RWPE2 (cell line): ENCODE measurements around the gene GPR22.

Source experiments
- ATAC-seq: fragments of 200-7000 bp; cut with Tn5 transposase; 3 replicates; pipeline ENCODE4 v1.9.1; 2021; ENCODE audit warnings: low read depth
- DNase-seq: peaks from one replicate; pipeline ENCODE4 v3.0.0-alpha.2; 2020; ENCODE audit warnings: low spot score
- H3K27ac ChIP-seq: fragments of 450-650 bp; 2 replicates; pipeline ENCODE4 v1.5.1; 2017; ENCODE audit warnings: mild to moderate bottlenecking; ENCODE audit not compliant: poor library complexity, severe bottlenecking
- H3K27me3 ChIP-seq: fragments of 250-450 bp; sonication (Bioruptor Pico); 2 replicates; pipeline ENCODE4 v1.5.1; 2021; ENCODE audit warnings: mild to moderate bottlenecking, moderate library complexity; ENCODE audit not compliant: insufficient read depth, poor library complexity, severe bottlenecking
- H3K36me3 ChIP-seq: fragments of 250-450 bp; sonication (Bioruptor Pico); 2 replicates; pipeline ENCODE4 v1.5.1; 2020; ENCODE audit warnings: low read depth, mild to moderate bottlenecking, moderate library complexity
- H3K4me1 ChIP-seq: fragments of 250-450 bp; sonication (Bioruptor Pico); 2 replicates; pipeline ENCODE4 v1.5.1; 2021; ENCODE audit warnings: mild to moderate bottlenecking, moderate library complexity; ENCODE audit not compliant: insufficient read depth, poor library complexity, severe bottlenecking
- H3K4me3 ChIP-seq: fragments of 250-450 bp; sonication (Bioruptor Pico); 2 replicates; pipeline ENCODE4 v1.5.1; 2021; ENCODE audit warnings: mild to moderate bottlenecking, moderate library complexity; ENCODE audit not compliant: severe bottlenecking
- H3K9me3 ChIP-seq: fragments of 250-450 bp; sonication (Bioruptor Pico); 2 replicates; pipeline ENCODE4 v1.5.1; 2021; ENCODE audit warnings: mild to moderate bottlenecking, moderate library complexity; ENCODE audit not compliant: severe bottlenecking
- TF ChIP-seq, protein P1 (sequence below): fragments of 450-650 bp; IDR thresholded peaks from one replicate; pipeline ENCODE4 v1.5.1; 2017; ENCODE audit warnings: mild to moderate bottlenecking, moderate library complexity; ENCODE audit not compliant: poor library complexity, severe bottlenecking

Gene GPR22

DNA sequence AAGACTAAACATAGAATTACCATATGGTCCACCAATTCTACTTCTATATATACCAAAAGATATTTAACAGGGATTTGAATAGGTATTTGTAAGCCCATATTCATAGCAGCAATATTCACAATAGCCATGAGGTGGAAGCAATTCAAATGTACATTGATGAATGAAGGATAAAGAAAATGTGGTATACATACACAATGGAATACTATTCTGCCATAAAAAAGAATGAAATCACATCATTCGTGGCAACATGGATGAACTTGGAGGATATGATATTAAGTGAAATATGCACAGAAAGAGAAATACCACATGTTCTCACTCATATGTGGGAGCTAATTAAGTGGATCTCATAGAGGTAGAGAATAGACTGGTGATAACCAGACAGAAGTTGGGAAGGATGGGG lies 34.1 kb upstream of the GPR22 start:
- Histone ChIP-seq H3K9me3 (no peaks in the 10 kb centered on the region), H3K36me3 (no peaks in the 10 kb centered on the region), H3K27ac (no peak overlapping the region), H3K4me3 (no peak overlapping the region), H3K27me3 (no peaks in the 10 kb centered on the region), H3K4me1 (no peaks in the 10 kb centered on the region)
- DNase-seq: no peak
- ATAC-seq: no peak
- TF ChIP-seq, protein P1, sequence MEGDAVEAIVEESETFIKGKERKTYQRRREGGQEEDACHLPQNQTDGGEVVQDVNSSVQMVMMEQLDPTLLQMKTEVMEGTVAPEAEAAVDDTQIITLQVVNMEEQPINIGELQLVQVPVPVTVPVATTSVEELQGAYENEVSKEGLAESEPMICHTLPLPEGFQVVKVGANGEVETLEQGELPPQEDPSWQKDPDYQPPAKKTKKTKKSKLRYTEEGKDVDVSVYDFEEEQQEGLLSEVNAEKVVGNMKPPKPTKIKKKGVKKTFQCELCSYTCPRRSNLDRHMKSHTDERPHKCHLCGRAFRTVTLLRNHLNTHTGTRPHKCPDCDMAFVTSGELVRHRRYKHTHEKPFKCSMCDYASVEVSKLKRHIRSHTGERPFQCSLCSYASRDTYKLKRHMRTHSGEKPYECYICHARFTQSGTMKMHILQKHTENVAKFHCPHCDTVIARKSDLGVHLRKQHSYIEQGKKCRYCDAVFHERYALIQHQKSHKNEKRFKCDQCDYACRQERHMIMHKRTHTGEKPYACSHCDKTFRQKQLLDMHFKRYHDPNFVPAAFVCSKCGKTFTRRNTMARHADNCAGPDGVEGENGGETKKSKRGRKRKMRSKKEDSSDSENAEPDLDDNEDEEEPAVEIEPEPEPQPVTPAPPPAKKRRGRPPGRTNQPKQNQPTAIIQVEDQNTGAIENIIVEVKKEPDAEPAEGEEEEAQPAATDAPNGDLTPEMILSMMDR: no peak

DNA sequence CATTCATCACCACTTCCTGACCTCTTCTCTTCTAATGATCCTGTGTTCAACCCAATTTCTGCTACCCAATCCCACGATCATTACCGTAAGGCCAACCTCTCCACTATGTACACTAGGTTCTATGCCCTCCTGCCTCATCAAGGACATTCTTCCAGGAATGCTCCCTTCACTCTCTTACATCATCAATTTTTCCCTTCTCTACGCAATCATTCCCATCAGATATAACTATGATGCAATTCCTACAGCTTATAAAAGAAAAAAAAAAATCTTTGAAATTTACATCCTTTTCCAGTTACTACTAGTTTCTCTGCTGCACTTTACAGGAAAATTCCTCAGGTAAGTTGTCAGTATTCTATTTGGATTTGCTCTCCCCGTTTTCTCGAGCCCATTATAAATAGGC lies 30.8 kb upstream of the GPR22 start:
- H3K4me3 ChIP-seq: no peak overlapping the region
- H3K4me1 ChIP-seq: no peaks in the 10 kb centered on the region
- H3K9me3 ChIP-seq: no peaks in the 10 kb centered on the region
- no peaks in the 10 kb centered on the region for H3K27me3 ChIP-seq
- no peak for DNase-seq
- TF ChIP-seq, protein P1: no peak
- no peaks in the 10 kb centered on the region for H3K36me3 ChIP-seq
- ATAC-seq: no peak
- H3K27ac ChIP-seq: no peak overlapping the region

DNA sequence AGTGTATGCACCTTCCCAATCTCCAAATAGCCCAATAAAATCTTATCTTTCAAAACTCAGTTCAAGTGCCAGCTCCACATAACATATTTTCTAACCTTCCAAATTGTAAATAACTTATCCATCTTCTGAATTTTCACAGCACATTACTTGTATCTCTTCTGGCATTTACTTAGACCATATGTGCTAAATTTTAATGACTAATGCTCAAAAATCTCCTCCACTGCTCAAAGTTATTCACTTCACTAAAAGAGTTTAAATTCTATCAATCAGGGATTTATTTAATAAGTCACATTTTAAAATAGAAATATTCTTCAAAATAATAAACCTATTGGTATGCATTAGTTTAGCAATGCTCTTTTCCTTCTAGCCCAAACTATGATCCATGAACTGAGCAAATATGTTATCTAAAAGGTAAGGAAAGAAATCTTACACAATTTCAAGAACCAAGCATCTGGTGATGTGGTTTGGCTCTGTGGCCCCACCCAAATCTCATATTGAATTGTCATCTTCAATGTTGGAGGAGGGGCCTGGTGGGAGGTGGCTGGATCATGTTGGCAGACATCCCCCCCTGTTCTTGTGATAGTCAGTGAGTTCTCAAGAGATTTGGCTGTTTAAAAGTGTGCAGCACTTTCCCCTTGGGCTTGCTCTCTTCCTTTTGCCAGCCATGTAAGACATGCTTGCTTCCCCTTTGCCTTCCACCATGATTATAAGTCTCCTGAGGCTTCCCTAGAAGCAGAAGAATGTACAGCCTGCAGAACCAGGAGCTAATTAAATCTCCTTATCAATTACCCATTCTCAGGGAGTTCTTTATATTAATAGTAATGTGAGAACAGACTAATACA lies 28.1 kb upstream of the GPR22 start:
- TF ChIP-seq, protein P1: no peak
- no peak overlapping the region for H3K27ac ChIP-seq
- no peaks in the 10 kb centered on the region for H3K36me3 ChIP-seq
- H3K4me1 ChIP-seq: no peaks in the 10 kb centered on the region
- no peak overlapping the region for H3K4me3 ChIP-seq
- DNase-seq (no peak), ATAC-seq (no peak)
- H3K9me3 ChIP-seq: no peaks in the 10 kb centered on the region
- H3K27me3 ChIP-seq: no peaks in the 10 kb centered on the region

DNA sequence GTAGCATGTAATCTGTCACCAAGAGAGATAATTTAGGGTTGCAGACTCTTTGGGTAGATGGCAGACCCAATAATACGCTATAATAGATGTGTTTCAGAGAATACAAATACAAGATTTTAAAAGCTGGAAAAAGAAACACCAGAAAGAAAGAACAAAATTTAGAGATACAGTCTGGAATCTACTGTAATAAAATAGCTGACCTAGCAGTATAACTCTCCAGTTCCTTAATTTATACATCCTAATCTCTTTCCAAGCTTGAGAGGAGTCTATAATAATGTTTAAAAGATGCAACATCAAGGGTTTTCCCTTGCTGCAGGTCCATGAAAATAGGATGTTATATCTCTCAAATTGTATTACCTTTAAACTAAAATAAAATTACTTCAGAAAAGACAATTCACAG lies 27.2 kb upstream of the GPR22 start:
- Histone ChIP-seq H3K9me3 (no peaks in the 10 kb centered on the region), H3K36me3 (no peaks in the 10 kb centered on the region), H3K27ac (no peak overlapping the region), H3K27me3 (no peaks in the 10 kb centered on the region), H3K4me3 (no peak overlapping the region), H3K4me1 (peaks cover 6% of the 10 kb centered on the region)
- ATAC-seq: no peak
- DNase-seq: no peak
- TF ChIP-seq, protein P1: no peak

DNA sequence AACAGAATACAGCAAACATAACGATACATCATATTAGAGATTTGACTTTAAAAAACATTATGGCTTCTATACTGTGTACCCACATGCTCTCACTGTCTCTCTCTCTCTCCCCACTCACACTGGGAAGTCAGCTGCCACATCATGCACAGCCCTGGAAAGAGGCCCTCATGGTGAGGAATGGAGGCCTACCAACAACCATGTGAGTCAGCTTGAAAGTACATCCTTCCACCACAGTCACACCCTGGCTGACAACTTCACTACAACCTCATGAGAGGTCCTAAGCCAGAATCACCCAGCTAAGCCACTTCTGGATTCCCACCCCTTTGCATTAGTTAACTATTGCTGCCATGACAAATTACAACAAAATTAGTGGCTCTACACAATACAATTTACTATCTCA lies 23.3 kb upstream of the GPR22 start:
- ATAC-seq: no peak
- TF ChIP-seq, protein P1: no peak
- no peaks in the 10 kb centered on the region for H3K27me3 ChIP-seq
- no peak for DNase-seq
- H3K9me3 ChIP-seq: no peaks in the 10 kb centered on the region
- H3K36me3 ChIP-seq: no peaks in the 10 kb centered on the region
- no peak overlapping the region for H3K4me3 ChIP-seq
- no peak overlapping the region for H3K27ac ChIP-seq
- H3K4me1 ChIP-seq: peaks cover 6% of the 10 kb centered on the region
